ENCODE data around the gene KREMEN2. TPM values are rescaled to one million over a fixed set of nuclear protein-coding genes. Genes with fewer than 3 reads are reported as not detected.
A peak's percentile ranks its signal among the peaks of the same experiment; 100 is the strongest.
"Not testable (repeated sequence)": the region's sequence is repeated elsewhere in the genome, so short reads cannot be mapped to it uniquely, and the experiment has no call there.

The KREMEN2 gene
- total RNA-seq, 3 donors from 2014 or later: 0.22 to 1.7 (median 1.3) TPM

DNA sequence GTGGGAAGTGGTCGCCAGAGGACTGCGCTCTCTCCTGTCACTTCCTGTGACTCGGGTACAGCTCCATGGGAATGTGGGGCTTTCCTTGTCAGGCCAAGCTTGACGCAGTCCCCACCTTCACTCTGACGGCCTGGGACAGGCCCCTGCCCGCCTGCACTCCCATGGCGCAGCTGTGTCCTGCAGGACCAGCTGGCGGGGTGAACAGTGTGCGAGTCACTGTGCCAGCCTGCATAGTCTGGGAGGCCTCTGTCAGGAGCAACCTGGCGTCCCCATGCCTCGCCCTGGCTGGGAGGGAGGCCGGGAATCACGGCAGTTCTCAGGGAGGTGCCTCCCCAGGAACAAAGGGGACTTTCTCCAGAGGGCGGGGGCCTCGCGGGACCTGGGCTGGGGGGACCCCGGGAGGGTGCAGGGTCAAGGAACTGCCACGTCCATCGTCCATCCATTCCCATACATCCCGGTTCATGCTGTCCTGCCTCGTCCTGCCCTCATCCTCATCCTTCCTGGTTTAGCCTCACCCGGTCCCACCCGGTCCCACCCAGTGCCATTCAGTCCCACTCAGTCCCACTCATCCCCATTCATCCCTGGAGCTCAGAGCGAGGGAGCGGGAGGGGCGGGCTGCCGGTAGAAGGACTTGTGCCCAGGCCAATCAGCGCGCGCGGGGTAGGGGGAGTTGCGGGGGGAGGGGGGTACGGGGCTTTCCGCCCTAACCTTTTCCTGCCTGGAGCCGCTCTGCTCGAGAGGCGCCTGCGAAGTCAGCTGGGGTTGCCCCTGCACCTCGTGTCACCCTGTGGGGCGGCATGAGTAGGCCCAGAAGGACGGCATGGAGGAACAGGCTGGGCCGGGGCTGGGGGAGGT is 38.9 kb upstream of the KREMEN2 start:
- no peak for TF ChIP-seq CTCF (IDR thresholded peaks at IDR 0.05)
- no peaks in the 10 kb centered on the region for H3K36me3 ChIP-seq (ENCODE audit: low read depth)
- intact Hi-C loops (cut with DNase I, micrococcal nuclease): loop anchor here (5.0 to 10.0 kb wide), 2 partner anchors 50 to 53 kb away; no protein-coding TSS in a partner anchor
- peaks cover 5% of the 10 kb centered on the region for H3K4me1 ChIP-seq (ENCODE audit: low read depth)
- ATAC-seq (no peak), DNase-seq (peak in 1 of 3 donors; percentile 39)
- no peaks in the 10 kb centered on the region for H3K9me3 ChIP-seq
- H3K4me3 ChIP-seq: no peak overlapping the region

GRCh38 chr16:2925951-2926649 is 38.0 kb upstream of the KREMEN2 start:
- Histone ChIP-seq H3K9me3 (no peaks in the 10 kb centered on the region), H3K36me3 (ENCODE audit: low read depth) (no peaks in the 10 kb centered on the region), H3K4me3 (no peak overlapping the region), H3K4me1 (ENCODE audit: low read depth) (peaks cover 5% of the 10 kb centered on the region)
- no peak for DNase-seq
- TF ChIP-seq CTCF (IDR thresholded peaks at IDR 0.05): no peak
- intact Hi-C loops (cut with DNase I, micrococcal nuclease): loop anchor here in 1 of 2 donors (10.0 kb wide), 1 partner anchor 51 kb away; no protein-coding TSS in a partner anchor
- no peak for ATAC-seq

GRCh38 chr16:2926650-2926999 is 37.5 kb upstream of the KREMEN2 start:
- Histone ChIP-seq H3K4me1 (ENCODE audit: low read depth) (peaks cover 5% of the 10 kb centered on the region), H3K9me3 (no peaks in the 10 kb centered on the region), H3K4me3 (no peak overlapping the region), H3K36me3 (ENCODE audit: low read depth) (no peaks in the 10 kb centered on the region)
- DNase-seq: no peak
- intact Hi-C loops (cut with DNase I, micrococcal nuclease): loop anchor here in 1 of 2 donors (10.0 kb wide), 1 partner anchor 52 kb away; no protein-coding TSS in a partner anchor
- no peak for TF ChIP-seq CTCF (IDR thresholded peaks at IDR 0.05)
- ATAC-seq: no peak

- peaks cover 5% of the 10 kb centered on the region for H3K4me1 ChIP-seq (ENCODE audit: low read depth)
- DNase-seq (peak; percentile 88 to 97 (median 90)), ATAC-seq (peak; percentile 99)
- H3K4me3 ChIP-seq: no peak overlapping the region
- TF ChIP-seq CTCF (IDR thresholded peaks at IDR 0.05): peak; percentile 96
- no peaks in the 10 kb centered on the region for H3K36me3 ChIP-seq (ENCODE audit: low read depth)
- intact Hi-C loops (cut with DNase I, micrococcal nuclease): loop anchor here in 1 of 2 donors (10.0 kb wide), 1 partner anchor 52 kb away; no protein-coding TSS in a partner anchor
- H3K9me3 ChIP-seq: no peaks in the 10 kb centered on the region
These were observed 36.9 kb upstream of the KREMEN2 start for GRCh38 chr16:2927010-2927646.

GRCh38 chr16:2928151-2928550 is 35.9 kb upstream of the KREMEN2 start:
- not testable (repeated sequence) for ATAC-seq; H3K9me3 ChIP-seq; H3K4me1 ChIP-seq (ENCODE audit: low read depth); H3K4me3 ChIP-seq; H3K36me3 ChIP-seq (ENCODE audit: low read depth); DNase-seq
- intact Hi-C loops (cut with DNase I, micrococcal nuclease): loop anchor here in 1 of 2 donors (10.0 kb wide), 1 partner anchor 53 kb away; no protein-coding TSS in a partner anchor
